Measurements from ENCODE around the gene C12orf54.
"Not testable (repeated sequence)": the region's sequence is repeated elsewhere in the genome, so short reads cannot be mapped to it uniquely, and the experiment has no call there.

The C12orf54 gene

DNA sequence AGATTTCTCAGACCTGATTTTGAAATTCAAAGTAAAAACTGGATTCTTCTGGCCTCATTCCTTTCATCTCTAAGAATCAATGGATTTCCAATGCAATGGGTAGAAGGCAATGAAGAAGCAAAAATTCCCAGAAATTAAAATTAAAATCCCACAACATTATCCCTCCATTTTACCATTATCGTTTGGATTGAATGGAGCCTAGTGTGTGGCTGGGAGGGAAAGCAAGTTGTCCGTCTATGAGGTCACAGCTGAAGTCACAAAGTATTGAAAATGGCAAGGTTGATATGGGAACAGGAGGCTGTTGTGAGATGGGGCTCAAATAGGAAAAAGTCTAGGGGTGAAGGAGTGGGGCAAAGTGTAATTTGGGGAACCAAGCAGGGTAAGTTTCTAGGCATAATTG lies at the start of gene C12orf54:
Gene C12orf54 (plus strand): TSS at position 301 of the 400 bp plus-strand sequence. CDS start 799 bp downstream, outside the sequence.
- H3K27ac ChIP-seq, result no peak within 1 kb of the TSS
- no peak for DNase-seq (ENCODE audit: low read depth, low spot score)

DNA sequence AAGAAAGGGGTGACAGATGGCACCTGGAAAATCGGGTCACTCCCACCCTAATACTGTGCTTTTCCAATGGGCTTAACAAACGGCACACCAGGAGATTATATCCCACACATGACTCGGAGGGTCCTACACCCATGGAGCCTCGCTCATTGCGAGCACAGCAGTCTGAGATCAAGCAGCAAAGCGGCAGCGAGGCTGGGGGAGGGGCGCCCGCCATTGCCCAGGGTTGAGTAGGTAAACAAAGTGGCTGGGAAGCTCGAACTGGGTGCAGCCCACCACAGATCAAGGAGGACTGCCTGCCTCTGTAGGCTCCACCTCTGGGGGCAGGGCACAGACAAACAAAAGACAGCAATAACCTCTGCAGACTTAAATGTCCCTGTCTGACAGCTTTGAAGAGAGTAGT lies 48.3 kb upstream of the C12orf54 start:
- H3K27ac ChIP-seq; DNase-seq (ENCODE audit: low read depth, low spot score): not testable (repeated sequence)

DNA sequence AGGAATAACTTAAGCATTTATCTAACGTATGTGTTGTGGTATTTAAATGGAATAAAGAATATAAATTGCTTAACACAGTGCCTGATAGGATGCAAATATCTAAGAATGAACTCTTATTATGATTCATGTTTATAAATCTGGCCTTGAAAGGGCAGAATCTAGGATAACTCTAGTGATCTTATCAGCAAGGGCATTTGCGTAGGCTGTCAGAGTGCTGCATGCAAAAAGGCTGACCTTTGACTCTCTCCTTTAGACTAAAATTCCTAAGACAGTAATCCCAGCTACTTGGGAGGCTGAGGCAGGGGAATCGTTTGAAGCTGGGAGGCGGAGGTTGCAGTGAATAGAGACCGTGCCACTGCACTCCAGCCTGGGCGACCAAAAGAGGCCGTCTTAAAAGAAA lies 41.2 kb upstream of the C12orf54 start:
- H3K27ac ChIP-seq, result no peak overlapping the region
- DNase-seq (ENCODE audit: low read depth, low spot score), result no peak

DNA sequence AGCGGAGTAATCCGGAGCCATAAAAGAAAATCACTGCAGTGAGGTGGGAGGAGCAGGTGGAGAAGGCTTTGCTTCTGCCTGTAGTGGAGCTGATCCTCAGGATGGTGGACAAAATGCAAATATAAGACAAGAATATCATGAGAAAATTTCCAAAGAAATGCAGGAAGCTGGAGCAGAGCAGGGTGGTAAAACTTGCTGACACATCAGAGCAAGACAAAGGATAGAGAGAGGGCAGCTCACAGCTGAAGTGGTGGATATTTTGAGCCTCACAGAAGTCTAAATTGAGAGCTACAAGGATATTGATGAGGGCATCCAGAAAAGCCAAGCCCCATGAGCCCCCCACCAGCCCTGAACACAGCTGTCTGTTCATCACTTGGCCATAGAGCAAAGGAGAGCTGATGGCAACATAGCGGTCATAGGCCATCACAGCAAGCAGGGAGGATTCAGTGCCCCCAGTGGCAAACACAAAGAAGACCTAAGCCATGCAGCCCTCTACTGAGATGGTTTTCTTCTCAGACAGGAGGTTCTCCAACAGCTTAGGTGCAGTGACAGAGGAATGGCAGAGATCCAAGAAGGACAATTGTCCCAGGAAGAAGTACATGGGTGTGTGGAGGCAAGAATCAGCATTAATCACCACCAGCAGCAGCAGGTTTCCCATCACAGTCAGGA lies 40.0 kb upstream of the C12orf54 start:
- no peak overlapping the region for H3K27ac ChIP-seq
- no peak for DNase-seq (ENCODE audit: low read depth, low spot score)

DNA sequence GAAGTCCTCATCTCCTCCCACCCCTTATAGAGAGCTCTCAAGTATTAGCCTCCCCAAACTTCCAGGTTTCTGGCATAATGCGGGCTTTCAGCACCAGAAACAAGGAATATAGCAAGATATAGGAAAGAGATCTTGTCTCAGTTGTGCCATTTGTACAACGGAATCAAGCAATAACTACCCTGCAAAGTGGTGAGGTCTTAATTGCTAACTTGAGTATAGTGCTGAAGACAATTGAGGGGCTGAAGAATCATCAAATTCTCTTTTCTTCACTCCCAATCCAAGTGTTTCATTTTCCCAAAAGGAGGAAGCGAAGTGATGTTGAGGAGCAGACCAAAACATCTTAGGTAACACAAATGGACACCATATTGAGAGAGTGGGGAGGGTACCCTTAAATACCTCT lies 36.8 kb upstream of the C12orf54 start:
- DNase-seq (ENCODE audit: low read depth, low spot score), result no peak
- no peak overlapping the region for H3K27ac ChIP-seq

DNA sequence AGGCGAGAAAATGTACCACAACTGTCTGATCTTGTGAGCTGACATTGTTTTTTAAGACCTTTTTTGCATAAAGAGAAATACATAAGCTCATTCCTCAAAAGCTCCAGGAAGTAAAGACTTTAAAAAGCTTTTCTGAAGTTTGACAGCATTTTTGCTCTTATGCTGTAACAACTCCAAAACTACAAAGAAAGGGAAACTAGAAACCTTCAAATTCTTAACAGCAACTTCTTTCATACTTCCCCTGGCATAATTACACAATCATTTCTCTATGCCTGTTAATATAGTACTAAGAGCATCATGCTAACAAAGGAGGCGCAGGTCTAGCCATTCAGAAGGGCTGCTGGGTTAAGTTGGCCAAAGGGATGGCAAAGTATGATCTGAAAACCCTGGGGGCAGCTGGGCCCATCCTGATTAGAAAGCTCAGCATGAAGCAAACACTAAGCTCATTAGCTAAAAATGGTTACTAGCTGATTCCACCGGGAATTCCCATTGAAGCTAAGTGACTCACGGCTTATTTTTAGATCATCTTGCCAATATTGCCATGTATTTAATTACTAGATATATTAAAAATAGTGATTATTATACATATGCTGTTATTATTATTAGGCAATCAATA lies 36.0 kb upstream of the C12orf54 start:
- H3K27ac ChIP-seq, result no peak overlapping the region
- no peak for DNase-seq (ENCODE audit: low read depth, low spot score)

DNA sequence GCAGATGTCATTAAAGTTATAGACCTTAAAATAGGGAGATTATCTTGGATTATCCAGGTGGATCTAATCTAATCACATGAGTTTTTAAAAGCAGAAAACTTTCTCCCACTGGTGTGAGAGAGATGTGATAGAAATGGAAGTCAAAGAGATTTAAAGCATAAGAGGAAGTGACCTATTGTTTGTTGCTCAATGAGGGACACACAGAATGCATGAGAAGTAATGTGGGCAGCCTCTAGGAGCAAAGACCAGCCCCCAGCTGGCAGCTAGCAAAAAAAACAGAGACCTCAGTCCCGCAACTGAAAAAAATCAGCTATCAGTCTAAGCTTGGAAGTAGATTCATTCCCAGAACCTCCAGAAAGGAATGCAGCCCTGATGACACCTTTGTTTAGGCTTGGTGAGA lies 34.5 kb upstream of the C12orf54 start:
- H3K27ac ChIP-seq, result no peak overlapping the region
- no peak for DNase-seq (ENCODE audit: low read depth, low spot score)

DNA sequence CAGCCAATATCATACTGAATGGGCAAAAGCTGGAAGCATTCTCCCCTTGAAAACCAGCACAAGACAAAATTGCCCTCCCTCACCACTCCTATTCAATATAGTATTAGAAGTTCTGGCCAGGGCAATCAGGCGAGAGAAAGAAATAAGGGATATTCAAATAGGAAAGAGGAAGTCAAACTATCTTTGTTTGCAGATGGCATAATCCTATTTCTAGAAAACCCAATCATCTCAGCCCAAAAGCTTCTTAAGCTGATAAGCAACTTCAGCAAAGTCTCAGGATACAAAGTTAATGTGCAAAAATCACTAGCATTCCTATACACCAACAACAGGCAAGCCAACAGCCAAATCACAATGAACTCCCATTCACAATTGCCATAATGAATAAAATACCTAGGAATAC lies 30.9 kb upstream of the C12orf54 start:
- DNase-seq (ENCODE audit: low read depth, low spot score), result no peak
- H3K27ac ChIP-seq, result no peak overlapping the region

DNA sequence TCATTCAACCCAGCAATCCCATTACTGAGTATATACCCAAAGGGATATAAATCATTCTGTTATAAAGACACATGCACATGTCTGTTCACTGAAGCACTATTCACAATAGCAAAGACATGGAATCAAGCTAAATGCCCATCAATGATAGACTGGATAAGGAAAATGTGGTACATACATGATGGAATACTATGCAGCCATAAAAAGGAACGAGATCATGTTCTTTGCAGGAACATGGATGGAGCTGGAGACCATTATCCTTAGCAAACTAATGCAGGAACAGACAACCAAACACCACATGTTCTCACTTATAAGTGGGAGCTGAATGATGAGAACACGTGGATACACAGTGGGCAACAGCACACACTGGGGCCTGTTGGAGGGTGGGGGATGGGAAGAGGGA lies 29.3 kb upstream of the C12orf54 start:
- DNase-seq (ENCODE audit: low read depth, low spot score); H3K27ac ChIP-seq: not testable (repeated sequence)

DNA sequence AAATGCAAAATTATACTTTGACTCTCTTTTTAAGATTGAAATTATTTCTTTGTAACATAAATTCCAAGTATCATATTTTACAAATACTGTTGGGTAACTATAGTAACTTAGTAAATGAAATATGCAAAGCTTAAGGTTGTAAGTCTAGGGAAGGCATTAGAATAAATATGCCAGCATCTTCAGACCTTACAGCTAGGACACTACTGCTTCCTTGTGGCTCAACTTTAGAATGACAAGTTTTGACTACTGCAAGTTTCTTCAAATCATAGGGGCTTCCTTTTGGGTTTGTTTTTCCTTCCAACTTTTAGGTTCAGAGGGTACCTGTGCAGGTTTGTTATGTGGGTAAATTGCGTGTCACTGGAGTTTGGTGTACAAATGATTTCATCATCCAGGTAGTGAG lies 27.6 kb upstream of the C12orf54 start:
- DNase-seq (ENCODE audit: low read depth, low spot score), result no peak
- no peak overlapping the region for H3K27ac ChIP-seq

DNA sequence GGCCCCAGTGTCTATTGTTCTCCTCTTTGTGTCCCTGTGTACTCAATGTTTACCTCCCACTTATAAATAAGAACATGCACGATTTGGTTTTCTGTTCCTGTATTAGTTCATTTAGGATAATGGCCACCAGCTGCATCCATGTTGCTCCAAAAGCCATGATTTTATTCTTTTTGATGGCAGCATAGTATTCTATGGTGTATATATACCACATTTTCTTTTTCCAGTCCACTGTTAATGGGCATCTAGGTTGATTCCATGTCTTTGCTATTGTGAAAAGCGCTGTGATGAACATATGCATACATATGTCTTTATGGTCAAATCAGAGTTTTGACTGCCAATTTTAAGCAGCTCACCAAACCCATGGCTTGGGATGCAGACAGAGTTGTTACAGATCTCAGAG lies 27.2 kb upstream of the C12orf54 start:
- H3K27ac ChIP-seq, result no peak overlapping the region
- no peak for DNase-seq (ENCODE audit: low read depth, low spot score)

DNA sequence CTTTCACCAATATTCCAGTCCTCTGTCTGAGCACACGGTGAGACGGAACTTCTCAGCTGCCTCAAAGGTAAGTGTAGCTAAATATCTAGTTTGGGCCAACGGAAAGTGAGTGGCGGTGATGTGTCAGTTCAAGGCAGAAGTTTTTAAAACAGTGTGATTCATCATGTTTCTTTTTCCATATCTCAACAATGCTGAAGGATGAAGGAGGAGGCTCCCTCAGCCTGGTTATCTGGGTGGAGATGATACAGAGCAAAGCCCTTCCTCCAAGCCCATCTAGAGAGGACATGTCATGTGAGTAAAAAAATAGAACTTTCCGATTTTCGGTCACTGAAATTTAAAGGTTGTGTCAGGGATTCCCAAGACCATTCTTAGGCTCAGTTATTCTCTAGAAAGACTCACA lies 23.0 kb upstream of the C12orf54 start:
- DNase-seq (ENCODE audit: low read depth, low spot score), result no peak
- no peak overlapping the region for H3K27ac ChIP-seq

DNA sequence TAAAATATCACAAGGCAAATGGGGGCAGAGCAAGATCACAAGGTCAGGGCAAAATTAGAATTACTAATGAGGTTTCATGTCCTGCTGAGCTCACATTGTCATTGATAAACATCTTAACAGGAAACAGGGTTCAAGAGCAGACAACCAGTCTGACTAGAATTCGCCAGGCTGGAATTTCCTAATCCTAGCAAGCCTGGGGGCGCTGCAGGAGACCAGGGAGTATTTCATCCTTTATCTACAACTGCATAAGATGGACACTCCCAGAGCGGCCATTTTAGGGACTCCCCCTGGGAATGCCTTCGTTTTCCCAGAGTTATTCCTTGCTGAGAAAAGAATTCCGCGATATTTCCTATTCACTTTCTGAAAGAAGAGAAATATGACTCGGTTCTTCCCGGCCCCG lies 13.3 kb upstream of the C12orf54 start:
- H3K27ac ChIP-seq; DNase-seq (ENCODE audit: low read depth, low spot score): not testable (repeated sequence)

DNA sequence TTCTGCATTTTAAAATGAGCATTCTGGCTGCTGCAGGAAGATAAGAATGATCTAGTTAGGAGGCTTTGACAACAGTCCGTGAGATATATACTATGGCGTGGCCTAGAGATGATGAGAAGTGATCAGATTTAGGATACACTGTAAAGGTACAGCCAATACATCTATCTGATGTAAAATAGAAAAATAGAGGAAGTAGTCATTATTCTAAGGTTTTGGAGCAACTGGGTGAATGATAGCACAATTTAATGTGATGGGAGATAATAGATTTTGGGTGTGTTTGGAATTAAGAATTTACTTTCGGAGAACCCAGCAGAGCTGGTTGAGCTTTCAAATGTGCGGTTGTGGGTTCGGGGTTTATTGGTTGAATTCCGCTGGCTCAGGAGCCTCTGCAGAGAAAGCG lies 10.0 kb upstream of the C12orf54 start, which contains the start of gene ANP32D:
Gene ANP32D (plus strand): TSS at position 301 of the 400 bp plus-strand sequence. CDS start 106 bp downstream, outside the sequence.
- DNase-seq (ENCODE audit: low read depth, low spot score), result no peak
- H3K27ac ChIP-seq, result no peak within 1 kb of the TSS

DNA sequence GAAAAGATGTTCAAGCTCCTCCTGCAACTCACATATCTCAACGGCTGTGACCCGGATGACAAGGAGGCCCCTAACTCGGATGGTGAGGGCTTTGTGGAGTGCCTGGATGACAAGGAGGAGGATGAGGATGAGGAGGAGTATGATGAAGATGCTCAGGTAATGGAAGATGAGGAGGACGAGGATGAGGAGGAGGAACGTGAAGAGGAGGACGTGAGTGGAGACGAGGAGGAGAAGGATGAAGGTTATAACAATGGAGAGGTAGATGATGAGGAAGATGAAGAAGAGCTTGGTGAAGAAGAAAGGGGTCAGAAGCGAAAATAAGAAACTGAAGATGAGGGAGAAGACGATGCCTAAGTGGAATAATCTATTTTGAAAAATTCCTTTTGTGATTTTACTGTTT lies 9.2 kb upstream of the C12orf54 start:
- no peak for DNase-seq (ENCODE audit: low read depth, low spot score)
- H3K27ac ChIP-seq, result no peak overlapping the region

DNA sequence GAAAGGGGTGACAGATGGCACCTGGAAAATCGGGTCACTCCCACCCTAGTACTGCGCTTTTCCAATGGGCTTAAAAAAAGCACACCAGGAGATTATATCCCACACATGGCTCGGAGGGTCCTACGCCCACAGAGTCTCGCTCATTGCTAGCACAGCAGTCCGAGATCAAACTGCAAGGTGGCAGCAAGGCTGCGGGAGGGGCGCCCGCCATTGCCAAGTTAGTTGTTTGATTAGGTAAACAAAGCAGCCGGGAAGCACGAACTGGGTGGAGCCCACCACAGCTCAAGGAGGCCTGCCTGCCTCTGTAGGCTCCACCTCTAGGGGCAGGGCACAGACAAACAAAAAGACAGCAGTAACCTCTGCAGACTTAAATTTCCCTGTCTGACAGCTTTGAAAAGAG lies 7.8 kb upstream of the C12orf54 start:
- H3K27ac ChIP-seq; DNase-seq (ENCODE audit: low read depth, low spot score): not testable (repeated sequence)

DNA sequence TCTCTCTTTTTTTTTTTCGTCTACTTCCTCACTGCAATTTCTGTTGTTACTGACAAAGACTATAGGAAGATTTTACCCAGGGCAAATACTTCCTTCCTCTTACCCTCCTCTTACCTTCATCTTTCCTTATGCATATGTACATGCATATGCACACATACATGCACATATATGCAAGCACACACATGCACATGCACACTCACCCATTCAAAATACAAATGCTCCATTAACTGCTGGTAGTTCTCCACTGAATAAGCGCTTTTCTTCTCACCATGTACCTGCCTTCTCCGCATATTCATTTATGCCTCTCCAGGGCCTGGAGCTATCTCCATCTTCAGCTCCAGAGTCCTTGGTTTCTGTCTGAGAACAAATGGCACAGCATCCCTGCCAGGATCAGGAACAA lies 632 bp downstream of the C12orf54 start:
- H3K27ac ChIP-seq, result no peak overlapping the region
- no peak for DNase-seq (ENCODE audit: low read depth, low spot score)

DNA sequence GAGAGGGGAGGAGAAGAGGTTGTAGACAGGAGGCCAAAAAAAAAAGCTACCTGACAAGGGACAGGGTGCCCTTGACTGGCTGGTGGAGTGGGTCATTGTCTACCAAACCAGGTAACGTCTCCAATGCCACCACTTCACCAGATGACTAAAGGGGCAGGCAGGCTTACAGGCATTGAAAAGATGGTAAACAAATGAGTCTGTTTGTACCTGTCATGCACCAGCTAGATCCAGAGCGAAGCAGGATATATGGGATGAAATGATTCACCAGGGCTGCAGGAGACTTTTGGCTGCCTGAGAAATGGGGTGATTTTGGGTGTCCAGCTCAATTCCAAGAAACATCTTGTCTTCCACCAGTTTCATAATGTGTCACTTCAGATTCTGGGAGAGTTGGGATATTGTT lies 4.0 kb downstream of the C12orf54 start:
- peak; percentile 74 for DNase-seq (ENCODE audit: low read depth, low spot score)
- peak overlapping the region; percentile 69 for H3K27ac ChIP-seq

DNA sequence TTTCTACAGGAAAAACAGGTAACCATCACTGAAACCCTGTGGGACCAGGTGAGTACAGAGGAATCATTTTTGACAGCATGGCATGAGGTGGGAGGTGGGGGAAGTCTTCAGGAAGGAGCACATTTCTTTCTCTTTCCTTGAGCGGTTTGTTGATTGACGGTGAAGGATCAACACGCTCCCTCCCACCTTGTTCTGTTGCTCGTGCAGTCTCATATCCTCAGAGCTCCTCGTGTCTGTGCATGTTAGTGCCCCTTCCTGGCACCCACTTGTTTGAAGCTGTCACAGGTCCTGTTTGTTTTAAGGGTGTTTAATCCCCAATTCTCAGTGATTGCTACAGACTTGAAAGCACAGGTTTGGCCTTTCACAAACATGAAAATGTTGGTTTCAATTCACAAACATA lies 4.4 kb downstream of the C12orf54 start:
- H3K27ac ChIP-seq, result peak overlapping the region; percentile 69
- peak; percentile 34 for DNase-seq (ENCODE audit: low read depth, low spot score)

DNA sequence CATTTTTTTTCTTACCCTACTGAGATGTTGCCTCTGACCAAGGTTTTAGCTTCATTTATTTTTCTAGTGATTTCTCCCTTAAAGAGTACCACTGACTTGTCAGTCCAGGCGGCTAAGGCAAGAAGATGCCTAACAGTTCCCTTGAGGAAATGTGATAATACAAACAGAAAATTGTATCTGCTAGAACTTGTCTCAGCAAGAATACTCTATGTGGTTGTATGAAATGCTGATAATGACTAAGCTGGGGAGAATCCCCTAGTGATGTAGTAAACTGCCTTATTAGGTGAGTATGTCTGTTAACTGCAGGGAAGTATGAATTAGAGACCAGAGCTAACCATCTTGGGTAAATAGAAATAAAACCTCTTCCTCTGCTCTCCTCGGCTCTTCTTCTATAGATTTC lies 6.7 kb downstream of the C12orf54 start:
- H3K27ac ChIP-seq, result peak overlapping the region; percentile 86
- peak; percentile 87 for DNase-seq (ENCODE audit: low read depth, low spot score)

DNA sequence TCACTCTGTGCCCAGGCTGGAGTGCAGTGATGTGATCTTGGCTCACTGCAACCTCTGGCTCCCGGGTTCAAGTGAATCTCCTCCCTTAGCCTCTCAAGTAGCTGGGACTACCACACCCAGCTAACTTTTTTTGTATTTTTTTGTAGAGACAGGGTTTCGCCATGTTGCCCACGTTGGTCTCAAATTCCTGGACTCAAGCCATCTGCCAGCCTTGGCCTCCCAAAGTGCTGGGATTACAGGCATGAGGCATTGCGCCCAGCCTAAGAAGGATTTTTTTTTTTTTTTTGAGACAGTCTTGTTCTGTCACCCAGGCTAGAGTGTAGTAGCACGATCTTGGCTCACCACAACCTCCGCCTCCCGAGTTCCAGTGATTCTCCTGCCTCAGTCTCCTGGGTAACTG lies 7.2 kb downstream of the C12orf54 start:
- DNase-seq (ENCODE audit: low read depth, low spot score), result not testable (repeated sequence)
- peak overlapping the region; percentile 86 for H3K27ac ChIP-seq

DNA sequence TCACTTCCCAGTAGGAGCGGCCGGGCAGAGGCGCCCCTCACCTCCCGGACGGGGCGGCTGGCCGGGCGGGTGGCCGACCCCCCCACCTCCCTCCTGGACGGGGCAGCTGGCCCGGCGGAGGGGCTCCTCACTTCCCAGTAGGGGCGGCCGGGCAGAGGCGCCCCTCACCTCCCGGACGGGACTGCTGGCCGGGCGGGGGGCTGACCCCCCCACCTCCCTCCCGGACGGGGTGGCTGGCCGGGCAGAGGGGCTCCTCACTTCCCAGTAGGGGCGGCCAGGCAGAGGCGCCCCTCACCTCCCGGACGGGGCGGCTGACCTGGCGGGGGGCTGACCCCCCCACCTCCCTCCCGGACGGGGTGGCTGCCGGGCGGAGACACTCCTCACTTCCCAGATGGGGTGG lies 18.0 kb downstream of the C12orf54 start:
- DNase-seq (ENCODE audit: low read depth, low spot score); H3K27ac ChIP-seq: not testable (repeated sequence)

All from epithelial cell of prostate (primary cell).